ENCODE measurements around the gene TFE3.

TFE3 gene

DNA sequence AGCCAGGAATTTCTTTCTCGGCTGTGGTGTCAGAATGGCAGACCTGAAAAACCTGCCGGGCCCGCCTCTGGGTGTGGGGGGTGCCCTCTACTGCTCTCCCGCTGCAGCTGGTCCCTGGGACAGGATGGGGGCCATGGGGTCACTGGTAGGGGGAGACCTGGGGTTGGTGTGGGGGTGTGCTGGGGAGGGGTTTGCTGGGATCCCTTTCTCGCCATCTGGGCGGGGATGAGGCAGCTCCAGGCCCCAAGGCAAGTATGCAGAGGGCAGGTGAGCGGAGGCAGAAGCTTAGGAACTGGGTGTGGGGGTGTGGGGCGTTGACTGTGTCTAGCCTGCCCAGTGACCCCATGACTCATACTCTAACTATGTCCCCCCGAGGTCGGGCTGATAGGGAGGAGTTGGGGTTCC, 16.5 kb upstream of the TFE3 start:
- no peak for DNase-seq

- DNase-seq, result no peak
These were observed 16.0 kb upstream of the TFE3 start for GRCh38 chrX:49059201-49059600.

GRCh38 chrX:49058794-49059193, 15.6 kb upstream of the TFE3 start, which contains the start of gene CCDC120:
Gene CCDC120, plus strand, starts transcription at chrX:49058999. Its CDS starts 3,043 bp downstream, at chrX:49062042.
- DNase-seq, result no peak

- DNase-seq, result no peak
These were observed 11.1 kb upstream of the TFE3 start for GRCh38 chrX:49054073-49054762.

GRCh38 chrX:49053223-49054072, 10.3 kb upstream of the TFE3 start:
- DNase-seq, result peak; percentile 87

- DNase-seq, result no peak
These were observed 777 bp upstream of the TFE3 start for GRCh38 chrX:49043987-49044281.

DNA sequence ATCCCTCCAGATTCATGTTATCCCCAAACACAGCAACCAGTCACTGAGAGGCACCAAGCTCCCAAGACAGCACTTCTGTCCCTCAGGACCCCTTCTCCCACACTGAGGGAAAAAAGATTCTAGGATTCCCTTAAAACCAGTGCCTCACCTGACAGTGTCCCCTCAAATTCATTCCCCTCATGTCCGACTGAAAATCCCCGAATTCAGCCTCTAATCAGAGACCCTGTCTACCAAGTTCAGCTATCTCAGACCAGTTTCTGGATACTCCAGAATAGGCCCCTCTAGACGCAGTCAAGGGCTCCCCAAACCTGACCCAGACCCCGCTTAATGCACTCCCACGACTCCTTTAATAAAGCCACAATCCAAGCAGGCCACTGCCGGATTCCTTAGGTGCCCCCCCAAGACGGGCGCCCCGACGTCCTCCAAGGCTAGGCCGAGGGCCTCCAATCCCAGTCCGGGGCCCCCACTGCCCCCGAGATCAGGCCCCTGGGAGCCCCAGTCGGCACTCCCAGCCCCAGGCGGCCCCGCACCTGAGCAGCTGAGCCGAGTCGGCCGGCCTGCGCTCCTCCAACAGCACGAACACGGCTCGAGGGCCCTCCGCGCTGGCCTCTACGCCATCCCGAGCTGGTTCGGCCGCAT, 457 bp downstream of the TFE3 start:
- no peak for DNase-seq

GRCh38 chrX:49041744-49042580, 1.2 kb downstream of the TFE3 start:
- DNase-seq, result peak; percentile 40

- DNase-seq, result no peak
These were observed 2.7 kb downstream of the TFE3 start for GRCh38 chrX:49040376-49040955.

GRCh38 chrX:49039598-49040375, 3.4 kb downstream of the TFE3 start:
- DNase-seq, result peak; percentile 86

- DNase-seq, result no peak
These were observed 5.2 kb downstream of the TFE3 start for GRCh38 chrX:49037883-49038475.

DNA sequence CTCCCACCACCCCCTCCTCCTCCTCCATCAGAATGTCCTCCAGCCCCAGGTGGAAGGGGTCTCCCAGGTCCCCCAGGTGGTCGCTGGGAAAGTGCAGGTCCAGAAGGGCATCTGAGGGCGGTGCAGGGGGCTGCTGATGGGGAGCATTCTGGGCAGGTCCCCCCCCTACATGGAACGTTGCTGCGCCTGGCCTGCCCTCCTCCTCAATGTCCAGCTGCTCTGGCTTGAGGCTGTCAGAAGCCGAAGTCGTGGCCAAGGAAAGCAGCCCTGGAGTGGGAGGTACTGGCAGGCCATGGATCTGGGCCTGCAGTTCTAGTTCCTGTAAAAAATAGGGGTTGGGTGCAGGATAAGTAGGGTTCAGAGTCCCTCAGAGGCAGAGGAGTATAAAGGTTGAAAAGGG, 12.9 kb downstream of the TFE3 start:
- DNase-seq, result no peak

GRCh38 chrX:49029876-49030275, 13.3 kb downstream of the TFE3 start:
- DNase-seq, result peak; percentile 26

DNA sequence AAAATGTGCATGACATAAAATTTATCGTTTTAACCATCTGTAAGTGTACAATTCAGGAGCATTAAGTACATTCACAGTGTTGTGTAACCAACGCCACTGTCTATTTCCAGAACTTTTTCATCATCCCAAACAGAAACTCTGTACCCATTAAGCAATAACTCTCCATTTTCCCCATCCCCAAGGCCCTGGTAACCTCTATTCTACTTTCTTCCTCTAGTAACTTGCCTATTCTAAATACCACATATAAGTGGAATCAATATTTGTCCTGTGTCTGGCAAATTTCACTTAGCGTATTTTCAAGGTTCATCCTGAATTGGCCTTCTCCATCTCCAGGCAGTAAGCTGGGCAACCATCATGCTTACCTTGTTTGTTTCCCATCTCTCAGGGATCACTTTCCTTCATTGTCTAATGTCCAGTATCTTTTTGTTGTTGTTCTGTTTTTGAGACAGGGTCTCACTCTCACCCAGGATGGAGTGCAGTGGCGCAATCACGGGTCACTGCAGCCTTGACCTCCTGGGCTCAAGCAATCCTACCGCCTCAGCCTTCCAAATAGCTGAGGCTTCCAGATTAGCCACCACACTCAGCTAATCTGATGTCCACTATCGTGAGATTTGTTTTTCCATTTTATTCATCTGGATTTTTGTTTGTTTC, 23.4 kb downstream of the TFE3 start:
- DNase-seq, result no peak

- DNase-seq, result no peak
These were observed 24.1 kb downstream of the TFE3 start for GRCh38 chrX:49019050-49019449.

- DNase-seq, result no peak
These were observed 39.5 kb downstream of the TFE3 start for GRCh38 chrX:49003696-49004095.

- peak; percentile 92 for DNase-seq
These were observed 40.8 kb downstream of the TFE3 start, which contains the start of gene GRIPAP1 for GRCh38 chrX:49002091-49002935. Gene GRIPAP1, minus strand, starts transcription at chrX:49002264. Its CDS starts 35 bp downstream, at chrX:49002229.

DNA sequence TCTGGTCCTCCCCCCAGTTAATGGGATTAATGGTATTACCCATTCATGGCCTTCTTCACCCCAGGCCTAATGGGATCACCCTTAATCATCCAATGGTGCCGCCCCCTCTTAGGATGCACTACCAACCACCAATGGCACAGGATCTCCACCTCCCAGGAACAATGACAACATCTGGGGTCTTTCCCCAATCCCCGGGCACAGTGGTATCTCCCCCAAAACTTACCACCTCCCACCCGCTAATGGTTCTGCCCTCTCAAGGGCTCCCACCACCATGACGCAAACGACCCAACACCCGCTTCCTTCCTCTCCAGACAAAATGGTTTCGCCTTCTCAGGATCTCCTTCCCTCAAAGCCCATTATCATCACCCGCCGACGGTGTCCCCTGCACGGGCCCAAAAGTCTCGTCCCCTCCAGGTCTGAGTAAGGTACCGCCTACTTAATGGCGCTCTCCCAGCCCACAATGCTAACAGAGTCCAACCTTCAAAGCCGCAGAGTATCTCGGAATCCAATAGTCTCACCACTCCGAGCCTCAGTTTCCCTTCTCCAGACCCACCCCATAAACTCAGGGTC, 41.6 kb downstream of the TFE3 start:
- peak; percentile 42 for DNase-seq

GRCh38 chrX:49000636-49001035, 42.5 kb downstream of the TFE3 start:
- no peak for DNase-seq
